Measurements from ENCODE around the gene GPR180.

GPR180 gene

DNA sequence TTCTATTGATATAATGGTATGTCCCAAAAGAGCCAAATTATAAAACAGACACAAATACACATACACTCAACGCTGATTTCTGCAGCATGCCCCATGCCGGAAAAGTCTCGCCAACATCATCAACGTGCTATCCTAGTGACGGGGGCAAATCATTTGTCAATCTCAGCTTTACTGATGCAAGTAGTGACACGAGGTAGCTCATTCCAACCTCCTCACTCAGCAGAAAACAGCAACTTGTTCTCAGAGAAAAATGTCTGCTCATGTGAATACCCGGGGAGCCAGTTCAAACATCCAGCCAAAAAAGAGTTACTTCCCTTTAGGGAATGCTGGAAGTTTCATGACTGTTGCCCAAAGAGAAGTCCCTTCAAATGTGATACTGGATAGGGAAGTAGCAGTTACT, 64.4 kb downstream of the GPR180 start:
- Histone ChIP-seq H3K9me3 (ENCODE audit: insufficient read depth, low read length) (0 out of 2 replicates have a peak, but pooled peaks cover 4% of the 10 kb centered on the region), H2AFZ (ENCODE audit: low read depth, low read length) (no peak overlapping the region), H3K36me3 (replicated peaks; ENCODE audit: low read depth, low read length) (no peaks in the 10 kb centered on the region), H3K4me3 (ENCODE audit: low read length) (no peak overlapping the region), H3K4me1 (ENCODE audit: low read length) (0 out of 2 replicates have a peak, but pooled peaks cover under 1% of the 10 kb centered on the region), H3K27ac (ENCODE audit: low read length) (no peak overlapping the region), H3K4me2 (ENCODE audit: low read length) (no peak overlapping the region), H3K9ac (ENCODE audit: low read length) (no peak overlapping the region), H3K27me3 (ENCODE audit: low read depth, low read length) (peaks cover 27% of the 10 kb centered on the region), H4K20me1 (ENCODE audit: insufficient read depth, low read length) (no peaks in the 10 kb centered on the region), H3K79me2 (ENCODE audit: low read length) (no peaks in the 10 kb centered on the region)
- no peak for TF ChIP-seq EZH2phosphoT487 (IDR thresholded peaks at IDR 0.05; ENCODE audit: low read depth)
- TF ChIP-seq CTCF (IDR thresholded peaks at IDR 0.05; ENCODE audit: low read depth, low read length): no peak

DNA sequence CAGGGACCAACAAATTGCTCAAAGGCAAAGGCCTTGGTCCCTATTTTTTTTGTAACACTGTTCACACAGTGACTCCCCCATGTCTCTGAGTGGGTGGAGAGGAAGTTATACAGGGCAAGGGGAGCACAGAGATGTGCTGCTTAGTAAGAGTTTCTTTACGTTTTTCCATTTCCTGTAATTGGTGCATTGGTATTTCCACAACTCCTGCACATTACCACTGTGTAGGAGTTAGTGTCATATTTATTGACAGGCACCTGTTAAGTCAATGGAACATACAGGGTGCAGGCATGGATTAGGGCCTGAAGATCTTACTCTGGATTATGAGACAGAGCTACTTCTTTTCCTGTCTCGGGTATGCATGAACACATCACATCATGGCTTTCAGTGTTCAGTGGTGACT, 65.5 kb downstream of the GPR180 start:
- TF ChIP-seq CTCF (IDR thresholded peaks at IDR 0.05; ENCODE audit: low read depth, low read length) (no peak), EZH2phosphoT487 (IDR thresholded peaks at IDR 0.05; ENCODE audit: low read depth) (no peak)
- H3K9ac ChIP-seq (ENCODE audit: low read length): no peak overlapping the region
- H3K36me3 ChIP-seq (replicated peaks; ENCODE audit: low read depth, low read length): no peaks in the 10 kb centered on the region
- H3K79me2 ChIP-seq (ENCODE audit: low read length): no peaks in the 10 kb centered on the region
- no peak overlapping the region for H3K4me2 ChIP-seq (ENCODE audit: low read length)
- H3K4me1 ChIP-seq (ENCODE audit: low read length): no peaks in the 10 kb centered on the region
- no peaks in the 10 kb centered on the region for H4K20me1 ChIP-seq (ENCODE audit: insufficient read depth, low read length)
- H3K27ac ChIP-seq (ENCODE audit: low read length): no peak overlapping the region
- 0 out of 2 replicates have a peak, but pooled peaks cover 4% of the 10 kb centered on the region for H3K9me3 ChIP-seq (ENCODE audit: insufficient read depth, low read length)
- H3K27me3 ChIP-seq (ENCODE audit: low read depth, low read length): peaks cover 25% of the 10 kb centered on the region
- H3K4me3 ChIP-seq (ENCODE audit: low read length): no peak overlapping the region
- no peak overlapping the region for H2AFZ ChIP-seq (ENCODE audit: low read depth, low read length)

GRCh38 chr13:94672400-94672799, 70.7 kb downstream of the GPR180 start:
- Histone ChIP-seq H3K9me3 (ENCODE audit: insufficient read depth, low read length) (0 out of 2 replicates have a peak, but pooled peaks cover 4% of the 10 kb centered on the region), H3K36me3 (replicated peaks; ENCODE audit: low read depth, low read length) (no peaks in the 10 kb centered on the region), H3K4me3 (ENCODE audit: low read length) (no peak overlapping the region), H3K4me2 (ENCODE audit: low read length) (no peak overlapping the region), H3K9ac (ENCODE audit: low read length) (no peak overlapping the region), H3K4me1 (ENCODE audit: low read length) (no peaks in the 10 kb centered on the region), H3K79me2 (ENCODE audit: low read length) (no peaks in the 10 kb centered on the region), H3K27me3 (ENCODE audit: low read depth, low read length) (peaks cover 11% of the 10 kb centered on the region), H3K27ac (ENCODE audit: low read length) (no peak overlapping the region), H4K20me1 (ENCODE audit: insufficient read depth, low read length) (no peaks in the 10 kb centered on the region), H2AFZ (ENCODE audit: low read depth, low read length) (no peak overlapping the region)
- TF ChIP-seq EZH2phosphoT487 (IDR thresholded peaks at IDR 0.05; ENCODE audit: low read depth) (no peak), CTCF (IDR thresholded peaks at IDR 0.05; ENCODE audit: low read depth, low read length) (no peak)

GRCh38 chr13:94673851-94674250, 72.2 kb downstream of the GPR180 start:
- Histone ChIP-seq H4K20me1 (ENCODE audit: insufficient read depth, low read length) (no peaks in the 10 kb centered on the region), H3K27me3 (ENCODE audit: low read depth, low read length) (peaks cover 13% of the 10 kb centered on the region), H3K27ac (ENCODE audit: low read length) (no peak overlapping the region), H2AFZ (ENCODE audit: low read depth, low read length) (no peak overlapping the region), H3K79me2 (ENCODE audit: low read length) (no peaks in the 10 kb centered on the region), H3K9ac (ENCODE audit: low read length) (no peak overlapping the region), H3K4me1 (ENCODE audit: low read length) (no peaks in the 10 kb centered on the region), H3K9me3 (ENCODE audit: insufficient read depth, low read length) (0 out of 2 replicates have a peak, but pooled peaks cover 2% of the 10 kb centered on the region), H3K36me3 (replicated peaks; ENCODE audit: low read depth, low read length) (no peaks in the 10 kb centered on the region), H3K4me2 (ENCODE audit: low read length) (no peak overlapping the region), H3K4me3 (ENCODE audit: low read length) (no peak overlapping the region)
- no peak for TF ChIP-seq CTCF (IDR thresholded peaks at IDR 0.05; ENCODE audit: low read depth, low read length)
- TF ChIP-seq EZH2phosphoT487 (IDR thresholded peaks at IDR 0.05; ENCODE audit: low read depth): no peak

Data from OCI-LY3 (cell line).